GM19328 (cell line): ENCODE data around the gene KLF16.

ENCODE experiments used
- ATAC-seq: cut with Tn5 transposase; IDR thresholded peaks from one replicate; pipeline ENCODE4 v1.9.1; 2021; ENCODE audit warnings: mild to moderate bottlenecking, moderate library complexity; ENCODE audit not compliant: unreplicated experiment

KLF16 gene

GRCh38 chr19:1811942-1812425 is 51.4 kb downstream of the KLF16 start, which contains the start of gene ATP8B3:
Gene ATP8B3, minus strand, starts transcription at chr19:1812276. Its CDS starts 540 bp downstream, at chr19:1811736.
- peak; percentile 5 for ATAC-seq

DNA sequence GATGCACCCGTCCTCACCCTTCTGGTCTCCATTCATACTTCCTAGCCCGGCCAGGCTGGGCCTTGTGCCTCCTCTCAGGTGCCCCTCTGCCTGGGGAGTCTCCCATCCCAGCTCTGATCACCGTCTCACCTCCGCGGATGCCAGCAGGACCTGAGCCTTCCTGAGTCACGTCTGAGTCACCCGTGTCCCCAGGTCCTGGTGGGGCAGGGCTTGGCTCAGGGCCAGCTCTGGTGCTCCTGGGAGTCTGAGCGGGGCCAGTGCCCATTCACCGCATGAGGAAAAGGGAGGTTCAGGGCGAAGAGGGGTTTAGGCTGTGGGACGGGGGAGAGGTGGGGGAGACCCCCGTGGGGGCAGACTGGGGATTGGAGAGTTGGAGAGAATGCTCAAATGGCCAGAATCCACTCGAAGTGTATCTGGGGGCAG is 51.9 kb downstream of the KLF16 start:
- ATAC-seq: no peak

DNA sequence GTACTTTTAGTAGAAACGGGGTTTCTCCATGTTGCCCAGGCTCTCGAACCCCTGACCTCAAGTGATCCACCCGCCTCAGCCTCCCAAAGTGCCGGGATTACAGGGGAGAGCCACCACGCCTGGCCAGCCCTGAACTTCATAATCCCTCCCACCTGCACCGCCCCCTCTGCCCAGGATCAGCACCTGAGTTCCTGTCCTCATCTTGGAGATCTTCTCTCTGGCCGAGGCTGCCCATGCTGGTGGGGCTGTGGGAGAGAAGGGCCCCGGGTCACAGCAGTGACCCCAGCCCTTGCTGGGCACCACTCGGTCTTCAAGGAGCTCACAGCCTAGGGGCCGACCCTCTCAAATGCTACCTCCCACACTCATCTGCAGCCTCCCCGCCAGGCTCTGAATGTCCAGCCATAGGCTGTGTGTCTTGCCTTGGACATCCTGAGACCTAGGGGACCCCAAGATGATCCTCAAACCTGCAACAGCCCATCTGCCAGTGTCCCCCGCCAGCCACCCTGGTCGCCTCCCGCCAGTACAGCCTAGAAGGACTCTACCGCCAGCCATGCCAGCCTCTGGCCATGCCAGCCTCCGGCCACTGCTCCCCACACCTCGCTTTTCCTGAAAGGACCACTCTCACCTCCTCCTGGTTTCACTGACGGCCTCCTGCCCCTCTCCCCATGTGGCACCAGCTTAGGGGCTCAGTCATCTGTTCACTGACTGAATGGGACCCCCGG is 52.8 kb downstream of the KLF16 start:
- no peak for ATAC-seq

- ATAC-seq: no peak
Observed at GRCh38 chr19:1809678-1810077, 53.7 kb downstream of the KLF16 start.

- ATAC-seq: no peak
Observed at GRCh38 chr19:1808395-1808731, 55.0 kb downstream of the KLF16 start.

DNA sequence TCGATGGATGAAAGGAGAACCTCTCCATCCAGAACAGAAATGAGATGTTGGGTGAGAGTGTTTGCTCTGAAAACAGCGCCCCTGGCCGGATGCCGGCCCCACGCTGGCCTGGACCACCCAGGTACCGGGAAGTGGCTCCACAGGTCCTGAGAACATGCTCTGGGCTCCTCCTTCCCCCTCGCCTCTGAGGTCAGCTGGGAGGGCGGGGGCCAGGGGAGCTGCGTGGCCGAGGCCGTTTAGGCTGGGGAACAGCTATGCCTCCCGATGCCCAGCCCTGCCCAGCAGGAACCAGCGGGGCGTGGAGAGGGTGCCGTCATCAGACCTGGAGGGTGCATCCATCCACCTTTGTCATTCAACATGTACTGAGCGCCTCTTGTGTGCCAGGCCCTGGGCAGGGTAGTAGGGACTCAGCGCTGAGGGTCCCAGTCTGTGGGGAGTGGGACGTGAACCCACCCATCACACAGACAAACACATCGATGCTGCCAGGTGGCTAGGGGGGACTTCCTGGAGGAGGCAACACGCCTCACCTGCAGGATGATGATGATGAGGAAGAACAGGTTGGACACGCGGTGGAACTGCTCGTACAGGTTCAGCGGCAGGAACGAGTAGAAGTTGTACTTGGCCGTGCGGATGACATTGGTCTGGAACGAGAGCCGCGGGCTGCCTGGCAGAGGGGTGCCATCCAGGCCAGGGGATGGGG is 55.5 kb downstream of the KLF16 start:
- ATAC-seq: no peak

DNA sequence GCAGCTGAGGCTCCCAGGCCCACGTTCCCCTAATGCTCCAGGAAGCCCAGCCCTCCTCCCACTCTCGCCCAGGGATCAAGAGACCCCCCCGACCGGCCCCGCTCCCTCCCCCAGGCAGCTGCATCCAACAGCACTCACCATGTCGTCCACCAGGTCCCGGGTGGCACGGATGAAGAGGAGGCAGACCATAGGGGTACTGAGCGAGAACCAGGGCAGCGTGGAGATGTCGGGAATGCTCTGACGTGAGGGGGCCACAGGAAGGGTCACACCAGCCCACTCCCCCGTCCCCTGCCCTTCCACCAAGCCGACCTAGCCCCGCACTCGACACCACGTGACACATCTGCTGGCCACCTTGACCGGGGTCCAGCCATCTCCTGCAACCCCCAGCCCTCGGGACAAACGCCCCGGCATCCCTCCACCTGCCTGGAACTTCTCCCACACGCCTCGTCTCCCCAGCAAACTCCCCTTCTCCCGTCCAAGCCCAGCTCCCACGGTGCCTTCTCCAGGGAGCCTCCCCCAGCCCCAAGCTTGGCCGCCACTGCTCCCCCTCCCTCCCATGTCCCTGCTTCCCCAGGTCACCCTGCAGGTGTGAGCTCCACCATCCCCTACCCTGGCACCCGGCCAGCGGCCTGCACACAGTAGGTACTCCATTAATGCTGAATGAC is 56.2 kb downstream of the KLF16 start:
- no peak for ATAC-seq

DNA sequence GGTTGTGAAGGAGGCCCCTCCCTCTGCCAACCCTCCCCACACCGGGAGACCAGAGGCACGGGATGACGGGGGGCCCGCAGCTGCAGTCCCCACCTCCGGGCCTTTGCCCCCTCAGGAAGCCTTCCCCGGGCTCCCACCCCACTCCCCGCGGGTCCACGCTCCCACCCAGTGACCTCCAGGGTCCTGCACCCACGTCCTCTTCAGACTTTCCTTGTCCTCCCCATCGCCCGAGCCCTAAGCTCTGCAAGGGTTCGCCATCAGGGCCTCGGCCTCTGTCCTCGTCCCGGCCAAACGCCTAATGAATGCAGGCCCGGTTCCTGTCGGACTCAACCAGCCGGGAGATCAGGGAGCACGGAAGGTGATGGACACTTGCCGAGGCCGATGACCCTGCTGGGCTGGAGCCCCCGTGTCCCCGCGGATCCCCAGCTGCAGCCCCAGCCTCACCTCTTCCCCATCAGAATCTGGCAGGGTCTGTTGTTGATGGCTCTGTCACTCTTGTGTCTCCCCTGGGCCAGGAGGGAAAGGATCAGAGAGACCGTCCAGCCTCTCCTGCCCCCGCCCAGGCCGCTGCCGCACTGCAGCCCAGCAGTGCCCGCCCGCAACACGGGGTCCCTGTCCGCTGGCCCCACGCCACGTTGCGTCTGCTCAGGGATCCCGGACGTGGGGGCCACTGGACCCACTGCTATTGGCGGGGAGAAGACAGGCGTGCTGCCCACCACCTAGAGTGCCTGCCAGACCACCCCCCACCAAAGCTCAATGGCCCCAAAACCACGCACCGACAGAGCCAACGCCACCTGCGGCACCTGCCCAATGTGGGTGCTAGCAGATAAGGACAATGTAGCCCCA is 57.0 kb downstream of the KLF16 start:
- ATAC-seq: no peak

- no peak for ATAC-seq
Observed at GRCh38 chr19:1805401-1806183, 57.8 kb downstream of the KLF16 start.

- no peak for ATAC-seq
Observed at GRCh38 chr19:1804858-1805257, 58.5 kb downstream of the KLF16 start.
